H9 (cell line): ENCODE data around the gene CDK17. TPM values are rescaled to one million over a fixed set of nuclear protein-coding genes. Genes with fewer than 3 reads are reported as not detected.

Source experiments
- DNase-seq: peaks from one replicate; pipeline ENCODE4 v3.0.0-alpha.2; 2017
- H2AFZ ChIP-seq: one replicate; pipeline ENCODE4 v1.6.1; 2013; ENCODE audit warnings: mild to moderate bottlenecking, low read length, control low read depth, moderate library complexity
- H2AK5ac ChIP-seq: 2 replicates; pipeline ENCODE4 v1.6.1; 2013; ENCODE audit warnings: low read length, control low read depth, mixed read lengths; ENCODE audit not compliant: insufficient read length
- H2BK120ac ChIP-seq: one replicate; pipeline ENCODE4 v1.6.1; 2013; ENCODE audit warnings: low read depth, mild to moderate bottlenecking, low read length, control low read depth, inconsistent platforms; ENCODE audit not compliant: poor library complexity, severe bottlenecking
- H2BK12ac ChIP-seq: 2 replicates; pipeline ENCODE4 v1.6.1; 2013; ENCODE audit warnings: low read length, control low read depth, mixed read lengths, low read depth; ENCODE audit not compliant: insufficient read length
- H2BK15ac ChIP-seq: 2 replicates; pipeline ENCODE4 v1.6.1; 2013; ENCODE audit warnings: low read depth, low read length, control low read depth
- H2BK20ac ChIP-seq: one replicate; pipeline ENCODE4 v1.6.1; 2013; ENCODE audit warnings: low read depth, mild to moderate bottlenecking, low read length, control low read depth, inconsistent platforms; ENCODE audit not compliant: poor library complexity, severe bottlenecking
- H2BK5ac ChIP-seq: 2 replicates; pipeline ENCODE4 v1.6.1; 2013; ENCODE audit warnings: low read length, control low read depth, mixed read lengths; ENCODE audit not compliant: insufficient read length
- H3K14ac ChIP-seq: 2 replicates; pipeline ENCODE4 v1.6.1; 2013; ENCODE audit warnings: low read length, control low read depth; ENCODE audit not compliant: insufficient read depth
- H3K18ac ChIP-seq: 2 replicates; pipeline ENCODE4 v1.6.1; 2013; ENCODE audit warnings: low read depth, mild to moderate bottlenecking, mixed read lengths, low read length, control low read depth; ENCODE audit not compliant: insufficient read length
- H3K23ac ChIP-seq: 2 replicates; pipeline ENCODE4 v1.6.1; 2013; ENCODE audit warnings: low read length, control low read depth, mixed read lengths, low read depth; ENCODE audit not compliant: insufficient read length
- H3K23me2 ChIP-seq: 2 replicates; pipeline ENCODE4 v1.6.1; 2013; ENCODE audit warnings: low read depth, mild to moderate bottlenecking, mixed read lengths, low read length, control low read depth; ENCODE audit not compliant: insufficient read length, poor library complexity, severe bottlenecking
- H3K27ac ChIP-seq: 2 replicates; pipeline ENCODE4 v1.5.1; 2013; ENCODE audit warnings: low read length, control low read depth, mixed read lengths, low read depth; ENCODE audit not compliant: insufficient read length
- H3K27me3 ChIP-seq: 2 replicates; pipeline ENCODE4 v1.6.1; 2013; ENCODE audit warnings: low read length, control low read depth, inconsistent platforms; ENCODE audit not compliant: insufficient read depth
- H3K4ac ChIP-seq: 2 replicates; pipeline ENCODE4 v1.6.1; 2013; ENCODE audit warnings: low read depth, mild to moderate bottlenecking, control low read depth, inconsistent platforms, low read length, moderate library complexity
- H3K4me1 ChIP-seq: 2 replicates; pipeline ENCODE4 v1.6.1; 2013; ENCODE audit warnings: low read length, control low read depth, inconsistent platforms; ENCODE audit not compliant: insufficient read depth
- H3K4me2 ChIP-seq: 2 replicates; pipeline ENCODE4 v1.6.1; 2013; ENCODE audit warnings: low read length, control low read depth, mixed read lengths; ENCODE audit not compliant: insufficient read length, insufficient read depth
- H3K56ac ChIP-seq: 2 replicates; pipeline ENCODE4 v1.6.1; 2013; ENCODE audit warnings: low read depth, mild to moderate bottlenecking, mixed read lengths, low read length, control low read depth; ENCODE audit not compliant: insufficient read length
- H3K79me1 ChIP-seq: 2 replicates; pipeline ENCODE4 v1.6.1; 2013; ENCODE audit warnings: low read depth, mild to moderate bottlenecking, moderate library complexity, low read length, control low read depth, inconsistent platforms; ENCODE audit not compliant: insufficient read depth, poor library complexity, severe bottlenecking
- H3K79me2 ChIP-seq: 2 replicates; pipeline ENCODE4 v1.6.1; 2013; ENCODE audit warnings: low read length, control low read depth, inconsistent platforms; ENCODE audit not compliant: insufficient read depth
- H3K9ac ChIP-seq: 2 replicates; pipeline ENCODE4 v1.6.1; 2013; ENCODE audit warnings: low read length, control low read depth, mixed read lengths; ENCODE audit not compliant: insufficient read length; ENCODE audit errors: extremely low read depth
- H3K9me3 ChIP-seq: one replicate; pipeline ENCODE4 v1.6.1; 2013; ENCODE audit warnings: low read depth, low read length, inconsistent platforms; ENCODE audit not compliant: control insufficient read depth
- H3T11ph ChIP-seq: one replicate; pipeline ENCODE4 v1.6.1; 2013; ENCODE audit warnings: mild to moderate bottlenecking, low read length, control low read depth, inconsistent platforms
- H4K20me1 ChIP-seq: one replicate; pipeline ENCODE4 v1.6.1; 2013; ENCODE audit not compliant: control insufficient read depth, insufficient read length, insufficient read depth
- H4K5ac ChIP-seq: 2 replicates; pipeline ENCODE4 v1.6.1; 2013; ENCODE audit warnings: low read depth, mild to moderate bottlenecking, mixed read lengths, low read length, control low read depth; ENCODE audit not compliant: insufficient read length
- H4K8ac ChIP-seq: replicated peaks from 2 replicates; pipeline ENCODE4 v1.6.1; 2013; ENCODE audit warnings: low read length, control low read depth, mixed read lengths, low read depth; ENCODE audit not compliant: insufficient read length
- H4K91ac ChIP-seq: 2 replicates; pipeline ENCODE4 v1.6.1; 2013; ENCODE audit warnings: low read depth, mild to moderate bottlenecking, moderate library complexity, mixed read lengths, low read length, control low read depth; ENCODE audit not compliant: insufficient read length
- H3K27ac Mint-ChIP-seq, 3 experiments: 2 replicates in 2 of 3; 3 replicates in 1 of 3; pipeline ENCODE4 v1.8.0; 2020 to 2021; ENCODE audit warnings: mixed read lengths in 3 of 3, mild to moderate bottlenecking in 1 of 3, moderate library complexity in 1 of 3
- H3K27me3 Mint-ChIP-seq: 2 replicates; pipeline ENCODE4 v1.8.0; 2021; ENCODE audit warnings: low read depth, mild to moderate bottlenecking, moderate library complexity, mixed read lengths
- H3K36me3 Mint-ChIP-seq, 3 experiments: 2 replicates in 2 of 3; 3 replicates in 1 of 3; pipeline ENCODE4 v1.8.0; 2020 to 2021; ENCODE audit warnings: low read depth in 3 of 3, mixed read lengths in 3 of 3; ENCODE audit not compliant: insufficient read depth in 1 of 3
- H3K4me1 Mint-ChIP-seq, 2 experiments: 2 replicates each; pipeline ENCODE4 v1.8.0; 2020; ENCODE audit warnings: mixed read lengths in 2 of 2
- H3K4me3 Mint-ChIP-seq, 2 experiments: 2 replicates in 1 of 2; 3 replicates in 1 of 2; pipeline ENCODE4 v1.8.0; 2020 to 2021; ENCODE audit warnings: mild to moderate bottlenecking in 2 of 2, mixed read lengths in 2 of 2, moderate library complexity in 1 of 2
- H3K9me3 Mint-ChIP-seq, 2 experiments: 2 replicates in 1 of 2; 3 replicates in 1 of 2; pipeline ENCODE4 v1.8.0; 2020; ENCODE audit warnings: mild to moderate bottlenecking in 2 of 2, mixed read lengths in 2 of 2, moderate library complexity in 1 of 2
- CTCF ChIP-seq: fragments of 200-600 bp; sonication (generic); conservative IDR thresholded peaks from 3 replicates; pipeline ENCODE4 v1.8.0; 2021; ENCODE audit warnings: antibody characterized with exemption, mild to moderate bottlenecking
- WGBS: extraction: QIAGEN DNeasy Blood & Tissue Kit; methylation state at CpG from one replicate; pipeline ENCODE4 v1.1.7; 2013; ENCODE audit warnings: missing lambda C conversion rate, low lambda C conversion rate, mixed read lengths; ENCODE audit not compliant: insufficient read length; ENCODE audit errors: extremely low coverage; 5-methylcytosine and 5-hydroxymethylcytosine counted together
- total RNA-seq: library from RNA; stranded (reverse); gene quantifications from 2 replicates; pipeline ENCODE4 v1.2.1, GENCODE V29; 2021

The CDK17 gene
- total RNA-seq, 1 experiment from 2014 or later = 28.8 TPM

GRCh38 chr12:96249196-96250118 lies 150.8 kb downstream of the CDK17 start:
- no peak overlapping the region for H2BK15ac ChIP-seq
- H4K91ac ChIP-seq = no peak overlapping the region
- H3K23ac ChIP-seq = no peak overlapping the region
- no peaks in the 10 kb centered on the region for H3K27me3 ChIP-seq
- no peak overlapping the region for H2AK5ac ChIP-seq
- Mint-ChIP-seq H3K27ac (peak overlapping the region in 2 of 3 experiments; percentile 76 to 97; a peak in 3 of 7 replicates), H3K4me1 (peaks cover 5 to 14% of the 10 kb centered on the region in 2 experiments; a peak in 3 of 4 replicates), H3K36me3 (peaks cover 12 to 32% (median 22%) of the 10 kb centered on the region in 3 experiments; a peak in 6 of 7 replicates), H3K4me3 (no peak overlapping the region), H3K27me3 (no peaks in the 10 kb centered on the region; the same call in 1 of the 2 replicates), H3K9me3 (no peaks in the 10 kb centered on the region)
- H3K9ac ChIP-seq = no peak overlapping the region
- H4K8ac ChIP-seq = no peak overlapping the region
- no peak overlapping the region for H3K4ac ChIP-seq
- no peak overlapping the region for H3K14ac ChIP-seq
- no peak overlapping the region for H3K56ac ChIP-seq
- no peak overlapping the region for H4K5ac ChIP-seq
- H2BK5ac ChIP-seq = no peak overlapping the region
- no peak overlapping the region for H2BK20ac ChIP-seq
- no peak for DNase-seq
- no peak overlapping the region for H2BK12ac ChIP-seq
- H3T11ph ChIP-seq = no peak overlapping the region
- no peaks in the 10 kb centered on the region for H3K23me2 ChIP-seq
- TF ChIP-seq CTCF = no peak
- WGBS = no CpG with 5 or more reads among the region's 16 CpGs
- no peaks in the 10 kb centered on the region for H3K9me3 ChIP-seq
- no peaks in the 10 kb centered on the region for H3K79me2 ChIP-seq
- no peak overlapping the region for H3K4me2 ChIP-seq
- H4K20me1 ChIP-seq = no peaks in the 10 kb centered on the region
- no peaks in the 10 kb centered on the region for H3K4me1 ChIP-seq
- no peak overlapping the region for H2AFZ ChIP-seq
- no peak overlapping the region for H3K18ac ChIP-seq
- no peak overlapping the region for H3K27ac ChIP-seq
- no peaks in the 10 kb centered on the region for H3K79me1 ChIP-seq
- H2BK120ac ChIP-seq = no peak overlapping the region
